T follicular helper cell (primary cell): Measurements from ENCODE around the gene PELI2.

ENCODE experiments used
- DNase-seq: peaks from one replicate; pipeline ENCODE4 v3.0.0-alpha.2; 2020; ENCODE audit warnings: low read depth
- total RNA-seq, 2 experiments: gene quantifications; one replicate each; lab custom pipeline; 2026; lab: John Stamatoyannopoulos, UW

PELI2 gene
- total RNA-seq, result 15.6 to 33.7 reads per million in 2 experiments

- DNase-seq, result peak; percentile 85
Observed at GRCh38 chr14:56117765-56118610, at the start of gene PELI2. Gene PELI2 (plus strand): TSS chr14:56118411. CDS start chr14:56118661, 250 bp downstream.

- no peak for DNase-seq
Observed at GRCh38 chr14:56073799-56074198, 44.4 kb upstream of the PELI2 start.

GRCh38 chr14:56075301-56075700, 42.9 kb upstream of the PELI2 start:
- DNase-seq, result no peak

DNA sequence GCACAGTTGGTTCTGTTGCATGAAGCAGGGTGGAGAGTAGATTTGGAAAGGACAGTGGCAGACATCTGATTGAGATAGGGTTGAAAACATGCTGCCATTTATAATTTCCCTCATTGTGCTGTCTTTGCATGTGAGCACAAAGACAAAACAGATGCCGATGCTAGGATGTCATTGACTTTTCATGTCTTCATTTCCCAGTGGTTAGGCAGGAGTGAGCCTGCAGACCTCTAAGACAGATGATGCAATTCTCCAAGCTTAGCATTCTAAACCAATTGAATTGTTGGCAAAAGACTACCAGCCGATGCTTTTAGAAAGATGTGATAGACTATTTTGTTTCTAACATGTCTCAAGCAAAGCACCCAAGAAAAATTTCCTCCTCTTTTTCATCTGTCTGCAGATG, 37.1 kb upstream of the PELI2 start:
- DNase-seq, result no peak

DNA sequence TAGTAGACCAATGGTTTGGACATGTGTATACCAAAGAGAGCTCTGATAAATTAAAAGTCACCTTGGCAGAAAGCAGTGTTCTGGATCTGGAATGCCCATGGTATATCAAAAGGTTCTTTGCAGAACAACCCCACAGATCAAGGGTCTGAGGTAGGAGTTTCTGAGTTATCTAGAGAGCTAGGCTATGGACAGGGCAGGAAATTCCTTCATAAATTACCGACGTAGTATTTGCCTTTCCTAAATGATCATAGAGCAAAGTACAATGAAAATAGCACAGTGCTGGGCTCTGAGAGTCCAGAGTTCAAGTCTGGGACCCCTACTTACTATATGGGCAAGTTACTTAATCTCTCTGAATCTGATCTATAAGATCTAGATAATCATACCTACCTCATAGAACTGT, 35.3 kb upstream of the PELI2 start:
- no peak for DNase-seq

- DNase-seq, result no peak
Observed at GRCh38 chr14:56085471-56085870, 32.7 kb upstream of the PELI2 start.

DNA sequence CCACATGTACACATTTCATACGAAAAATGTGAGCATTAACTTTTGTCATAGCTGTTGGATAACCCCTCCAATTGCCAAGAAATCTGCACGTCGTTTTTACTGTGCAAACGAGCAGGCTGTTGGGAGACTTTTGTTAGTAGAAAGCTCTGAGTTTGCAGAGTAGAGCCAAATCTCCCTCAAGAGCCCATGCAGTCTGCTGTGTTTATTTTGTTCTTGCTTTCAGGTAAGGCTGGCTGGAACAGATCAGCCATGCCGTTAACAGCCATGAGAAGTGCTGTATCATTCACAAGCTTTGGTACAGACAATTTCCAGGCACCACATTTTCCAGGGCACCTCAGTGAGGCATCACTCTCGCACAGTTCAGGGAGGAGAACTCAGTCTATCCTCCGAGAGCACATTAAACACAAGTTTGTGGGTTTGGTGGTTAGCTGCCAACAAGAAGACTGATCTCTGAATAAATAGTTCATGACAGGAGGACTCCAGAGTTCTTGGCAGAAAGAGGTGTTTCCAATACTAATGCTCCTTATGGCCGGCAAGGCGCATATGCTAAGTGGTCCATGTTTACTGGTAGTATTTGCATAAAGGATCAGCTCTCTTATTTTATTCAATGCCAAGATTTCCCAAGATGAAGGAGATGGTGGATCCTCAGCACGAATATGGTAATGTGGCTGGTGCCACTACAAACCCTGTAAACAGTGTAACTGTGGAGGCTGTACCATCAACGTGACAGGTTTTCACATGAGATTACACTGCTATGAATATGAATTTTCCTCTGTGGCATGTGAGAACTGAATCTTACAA, 30.3 kb upstream of the PELI2 start:
- no peak for DNase-seq

DNA sequence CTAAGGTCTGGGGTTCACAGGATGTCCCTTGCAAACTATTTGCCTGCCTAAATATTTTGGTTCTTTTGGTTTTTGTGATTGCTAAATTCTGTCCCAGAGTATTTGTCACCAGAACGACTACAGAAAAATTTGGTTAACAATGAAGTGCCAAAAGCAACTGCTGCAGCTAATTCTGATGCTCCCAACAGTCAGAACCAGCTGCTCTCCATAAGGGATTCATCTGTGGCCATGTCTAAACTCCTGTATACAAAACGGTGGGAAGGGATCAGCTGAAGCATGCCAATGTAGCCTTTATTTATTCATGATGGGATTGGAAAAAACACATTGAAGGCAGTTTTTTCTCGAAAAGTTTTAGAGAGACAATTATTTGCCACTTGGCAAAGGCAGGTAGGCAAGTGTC, 29.3 kb upstream of the PELI2 start:
- DNase-seq, result no peak

DNA sequence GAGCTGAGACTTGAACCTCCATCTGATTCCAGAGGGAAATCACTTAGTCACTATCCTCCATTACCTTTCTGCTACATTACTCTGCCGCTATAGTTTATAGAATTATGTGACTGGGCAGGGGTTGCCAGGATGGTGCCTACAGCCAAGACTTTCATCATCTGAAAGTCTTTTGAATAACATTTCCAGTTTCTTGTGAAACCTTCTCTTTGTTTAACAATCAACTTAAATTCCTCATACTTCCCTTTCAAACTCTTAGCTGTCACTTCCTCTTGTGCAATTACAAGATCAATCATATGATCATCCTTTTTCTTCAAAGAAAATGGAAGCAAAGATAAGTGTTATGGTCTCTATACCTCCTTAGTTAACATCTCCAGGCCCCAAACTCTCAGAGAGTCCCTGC, 25.4 kb upstream of the PELI2 start:
- no peak for DNase-seq

DNA sequence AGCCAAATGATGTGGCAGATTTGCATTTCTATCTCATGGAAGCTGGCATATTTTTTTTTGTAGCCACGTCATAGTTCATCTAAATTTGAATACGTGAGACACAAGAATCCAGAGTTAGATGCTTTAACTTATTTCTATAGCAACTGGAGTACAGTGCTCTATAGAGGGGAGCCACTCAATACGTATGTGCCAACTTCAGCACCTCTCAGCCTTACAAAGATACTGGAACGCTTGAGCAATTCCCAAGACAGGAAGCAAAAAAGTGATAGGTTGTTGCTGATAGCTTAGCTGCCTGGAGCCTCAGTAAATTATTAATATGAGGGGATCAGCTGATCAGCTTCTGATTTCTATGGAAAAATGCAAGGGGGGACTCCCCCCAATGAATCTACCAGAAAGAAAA, 24.1 kb upstream of the PELI2 start:
- no peak for DNase-seq

- DNase-seq, result no peak
Observed at GRCh38 chr14:56098021-56098420, 20.2 kb upstream of the PELI2 start.

GRCh38 chr14:56099081-56099797, 19.0 kb upstream of the PELI2 start:
- DNase-seq, result no peak

- no peak for DNase-seq
Observed at GRCh38 chr14:56100556-56100955, 17.7 kb upstream of the PELI2 start.

- DNase-seq, result no peak
Observed at GRCh38 chr14:56102941-56103340, 15.3 kb upstream of the PELI2 start.

- DNase-seq, result no peak
Observed at GRCh38 chr14:56107615-56108014, 10.6 kb upstream of the PELI2 start.

GRCh38 chr14:56108057-56108456, 10.2 kb upstream of the PELI2 start:
- no peak for DNase-seq

GRCh38 chr14:56112781-56113180, 5.4 kb upstream of the PELI2 start:
- no peak for DNase-seq

DNA sequence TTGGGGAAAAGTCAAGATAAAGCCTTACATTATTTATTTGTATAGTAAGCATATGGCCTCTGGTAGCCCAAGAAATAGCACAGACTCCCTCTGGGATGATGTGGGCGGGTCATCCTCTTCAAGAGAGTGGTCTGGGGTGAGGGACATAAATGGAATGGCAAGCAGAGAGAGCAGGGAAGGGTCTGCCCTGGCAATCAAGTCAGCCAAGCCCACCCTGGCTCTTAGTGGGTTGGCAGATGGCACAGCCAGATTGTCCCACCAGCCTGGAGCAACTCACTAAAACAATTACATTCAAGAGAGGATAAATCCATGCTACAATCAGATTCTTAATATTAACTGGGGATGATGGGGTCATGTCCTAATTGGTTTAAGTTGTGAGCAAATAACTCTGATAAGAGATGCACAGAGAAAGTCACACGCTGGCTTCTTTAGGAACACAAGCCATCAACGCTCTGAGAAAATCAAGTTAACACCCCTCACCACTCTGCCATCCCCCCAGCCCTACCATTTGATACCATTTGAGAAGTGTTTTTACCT, 2.8 kb upstream of the PELI2 start:
- DNase-seq, result no peak

DNA sequence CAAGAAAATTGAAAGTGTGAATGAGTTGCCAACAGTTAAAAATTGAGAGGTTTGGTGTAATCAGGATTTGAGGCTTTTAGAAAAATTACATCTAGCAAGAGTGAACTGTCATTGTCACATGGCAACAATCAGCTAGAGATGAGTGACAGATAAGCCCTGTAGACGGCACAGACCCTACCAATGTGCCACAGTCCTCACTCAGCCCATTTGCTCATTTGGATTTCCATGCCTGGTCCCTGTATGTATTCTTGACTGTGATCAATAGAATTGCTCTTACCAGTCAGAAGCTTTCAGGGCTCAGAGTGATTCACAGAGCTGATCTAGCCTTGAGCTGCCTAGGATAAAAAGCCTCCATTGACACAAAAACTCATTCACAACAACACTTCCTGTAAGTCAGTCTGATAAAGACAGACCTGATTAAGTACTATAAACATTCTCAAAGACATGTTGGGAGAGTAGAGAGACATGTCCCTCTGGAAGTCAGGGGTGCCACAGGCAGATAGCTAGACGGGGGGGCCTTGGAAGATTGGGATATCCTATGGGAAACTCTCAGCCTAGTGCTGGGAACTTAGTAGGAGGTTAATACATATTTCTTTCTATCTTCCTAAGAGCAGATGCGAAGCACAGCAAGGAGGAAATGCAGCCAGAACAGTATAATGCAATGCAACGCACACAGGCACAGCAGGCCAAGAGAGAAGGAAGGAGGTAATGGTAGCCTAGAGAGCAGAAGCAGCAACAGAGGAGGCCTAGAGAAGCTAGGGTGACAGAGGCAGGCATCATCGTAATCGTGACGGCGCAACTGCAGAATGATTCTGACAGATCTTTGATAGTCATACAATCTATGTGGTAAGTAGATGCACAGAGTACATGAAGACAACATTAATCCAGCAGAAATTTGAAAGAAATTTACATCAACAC, 2.0 kb upstream of the PELI2 start:
- no peak for DNase-seq

- DNase-seq, result peak; percentile 9
Observed at GRCh38 chr14:56118611-56119181, 485 bp downstream of the PELI2 start.
